SU-DHL-6 (cell line): Measurements from ENCODE around the gene QSOX2.

Experiments
- EZH2phosphoT487 ChIP-seq: fragments of 200-600 bp; sonication (generic), shearing (Covaris generic); conservative IDR thresholded peaks from 2 replicates; pipeline ENCODE4 v1.6.1; 2018; ENCODE audit warnings: mild to moderate bottlenecking, antibody characterized with exemption, low read length, moderate library complexity, mixed read lengths
- TF ChIP-seq, protein P1 (sequence below): fragments of 200-600 bp; sonication (generic); IDR thresholded peaks from one replicate; pipeline ENCODE4 v1.5.1; 2017; ENCODE audit warnings: antibody characterized with exemption, mild to moderate bottlenecking, low read length, moderate library complexity; ENCODE audit not compliant: insufficient read depth, poor library complexity, severe bottlenecking

- TF ChIP-seq, protein P1, sequence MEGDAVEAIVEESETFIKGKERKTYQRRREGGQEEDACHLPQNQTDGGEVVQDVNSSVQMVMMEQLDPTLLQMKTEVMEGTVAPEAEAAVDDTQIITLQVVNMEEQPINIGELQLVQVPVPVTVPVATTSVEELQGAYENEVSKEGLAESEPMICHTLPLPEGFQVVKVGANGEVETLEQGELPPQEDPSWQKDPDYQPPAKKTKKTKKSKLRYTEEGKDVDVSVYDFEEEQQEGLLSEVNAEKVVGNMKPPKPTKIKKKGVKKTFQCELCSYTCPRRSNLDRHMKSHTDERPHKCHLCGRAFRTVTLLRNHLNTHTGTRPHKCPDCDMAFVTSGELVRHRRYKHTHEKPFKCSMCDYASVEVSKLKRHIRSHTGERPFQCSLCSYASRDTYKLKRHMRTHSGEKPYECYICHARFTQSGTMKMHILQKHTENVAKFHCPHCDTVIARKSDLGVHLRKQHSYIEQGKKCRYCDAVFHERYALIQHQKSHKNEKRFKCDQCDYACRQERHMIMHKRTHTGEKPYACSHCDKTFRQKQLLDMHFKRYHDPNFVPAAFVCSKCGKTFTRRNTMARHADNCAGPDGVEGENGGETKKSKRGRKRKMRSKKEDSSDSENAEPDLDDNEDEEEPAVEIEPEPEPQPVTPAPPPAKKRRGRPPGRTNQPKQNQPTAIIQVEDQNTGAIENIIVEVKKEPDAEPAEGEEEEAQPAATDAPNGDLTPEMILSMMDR, result no peak
- TF ChIP-seq EZH2phosphoT487, result no peak
Measured at GRCh38 chr9:136193891-136194279, 51.7 kb downstream of the QSOX2 start.
